LNCaP clone FGC (cell line): ENCODE measurements around the gene SNX9.

ENCODE experiments used
- DNase-seq: peaks from one replicate; pipeline ENCODE4 v3.0.0-alpha.2; 2011; ENCODE audit warnings: low read depth
- H3K4me3 ChIP-seq: 2 replicates; pipeline ENCODE4 v1.5.1; 2011; ENCODE audit warnings: mild to moderate bottlenecking, low read depth, low read length, control low read depth
- TF ChIP-seq, protein P1 (sequence below): IDR thresholded peaks from 2 replicates; pipeline ENCODE4 v1.5.1; 2012; ENCODE audit warnings: mild to moderate bottlenecking; ENCODE audit not compliant: control insufficient read depth, insufficient read depth; ENCODE audit errors: extremely low read depth

The SNX9 gene

DNA sequence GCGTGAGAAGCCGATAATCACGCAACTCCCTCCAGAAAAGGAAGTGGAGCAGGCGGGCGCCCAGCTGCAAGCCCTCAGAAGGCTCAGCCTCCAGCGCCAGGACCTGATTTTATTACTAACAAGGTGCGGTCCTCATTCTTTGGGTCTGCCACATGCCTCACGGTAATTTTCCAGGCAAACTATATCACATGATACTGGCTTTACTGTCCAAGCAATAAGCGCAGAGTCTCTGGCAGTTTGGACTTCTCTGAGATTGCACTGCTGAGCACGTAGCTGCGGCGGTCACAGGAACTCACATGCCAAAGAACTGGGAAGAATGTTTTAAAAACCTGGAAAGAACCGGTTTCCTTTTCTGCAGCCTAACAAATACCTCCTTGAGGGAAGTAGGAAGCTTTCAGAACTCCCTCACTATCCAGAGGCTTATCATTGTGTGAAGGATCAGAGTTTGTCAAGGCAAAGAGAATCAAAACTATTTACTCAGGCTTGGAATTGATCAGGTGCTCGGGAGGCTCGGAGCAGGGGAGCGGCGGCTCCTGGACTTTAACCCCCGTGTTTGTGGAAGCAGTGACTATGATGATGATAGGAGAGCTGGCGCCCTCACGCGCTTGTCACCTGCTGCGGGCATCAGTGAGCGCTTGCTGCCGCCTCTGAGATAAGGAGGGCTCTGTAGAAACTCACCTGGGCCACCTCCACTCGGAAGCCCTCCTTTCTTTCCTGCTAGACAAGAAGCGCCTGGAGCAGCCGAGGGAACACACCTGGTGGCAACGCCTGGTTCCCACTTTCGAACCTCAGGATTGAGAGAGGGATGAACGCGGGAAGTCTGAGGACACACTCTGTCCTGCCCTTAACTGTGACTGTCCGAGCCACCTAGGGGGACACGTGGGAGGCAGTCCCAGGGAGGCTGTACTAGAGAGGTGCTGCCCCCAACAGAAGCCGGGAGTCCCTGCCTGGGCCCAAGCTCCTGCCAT, 131.4 kb downstream of the SNX9 start:
- H3K4me3 ChIP-seq: no peak overlapping the region
- TF ChIP-seq, protein P1, sequence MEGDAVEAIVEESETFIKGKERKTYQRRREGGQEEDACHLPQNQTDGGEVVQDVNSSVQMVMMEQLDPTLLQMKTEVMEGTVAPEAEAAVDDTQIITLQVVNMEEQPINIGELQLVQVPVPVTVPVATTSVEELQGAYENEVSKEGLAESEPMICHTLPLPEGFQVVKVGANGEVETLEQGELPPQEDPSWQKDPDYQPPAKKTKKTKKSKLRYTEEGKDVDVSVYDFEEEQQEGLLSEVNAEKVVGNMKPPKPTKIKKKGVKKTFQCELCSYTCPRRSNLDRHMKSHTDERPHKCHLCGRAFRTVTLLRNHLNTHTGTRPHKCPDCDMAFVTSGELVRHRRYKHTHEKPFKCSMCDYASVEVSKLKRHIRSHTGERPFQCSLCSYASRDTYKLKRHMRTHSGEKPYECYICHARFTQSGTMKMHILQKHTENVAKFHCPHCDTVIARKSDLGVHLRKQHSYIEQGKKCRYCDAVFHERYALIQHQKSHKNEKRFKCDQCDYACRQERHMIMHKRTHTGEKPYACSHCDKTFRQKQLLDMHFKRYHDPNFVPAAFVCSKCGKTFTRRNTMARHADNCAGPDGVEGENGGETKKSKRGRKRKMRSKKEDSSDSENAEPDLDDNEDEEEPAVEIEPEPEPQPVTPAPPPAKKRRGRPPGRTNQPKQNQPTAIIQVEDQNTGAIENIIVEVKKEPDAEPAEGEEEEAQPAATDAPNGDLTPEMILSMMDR: no peak
- no peak for DNase-seq

DNA sequence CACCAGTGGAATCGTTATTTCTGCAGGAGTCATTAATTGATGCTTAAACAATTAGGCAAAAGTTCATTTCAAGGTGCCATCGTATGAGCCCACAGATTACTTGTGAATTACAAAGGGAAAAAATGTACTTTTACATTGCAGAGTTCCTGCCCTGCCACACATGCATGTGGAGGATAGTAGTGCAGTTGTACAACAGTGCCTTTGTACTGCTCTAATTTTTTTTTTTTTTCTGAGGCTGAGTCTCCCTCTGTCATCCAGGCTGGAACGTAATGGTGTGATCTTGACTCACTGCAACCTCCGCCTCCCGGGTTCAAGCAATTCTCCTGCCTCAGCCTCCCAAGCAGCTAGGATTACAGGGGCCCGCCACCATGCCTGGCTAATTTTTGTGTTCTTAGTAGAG, 132.6 kb downstream of the SNX9 start:
- TF ChIP-seq, protein P1: no peak
- no peak overlapping the region for H3K4me3 ChIP-seq
- no peak for DNase-seq

DNA sequence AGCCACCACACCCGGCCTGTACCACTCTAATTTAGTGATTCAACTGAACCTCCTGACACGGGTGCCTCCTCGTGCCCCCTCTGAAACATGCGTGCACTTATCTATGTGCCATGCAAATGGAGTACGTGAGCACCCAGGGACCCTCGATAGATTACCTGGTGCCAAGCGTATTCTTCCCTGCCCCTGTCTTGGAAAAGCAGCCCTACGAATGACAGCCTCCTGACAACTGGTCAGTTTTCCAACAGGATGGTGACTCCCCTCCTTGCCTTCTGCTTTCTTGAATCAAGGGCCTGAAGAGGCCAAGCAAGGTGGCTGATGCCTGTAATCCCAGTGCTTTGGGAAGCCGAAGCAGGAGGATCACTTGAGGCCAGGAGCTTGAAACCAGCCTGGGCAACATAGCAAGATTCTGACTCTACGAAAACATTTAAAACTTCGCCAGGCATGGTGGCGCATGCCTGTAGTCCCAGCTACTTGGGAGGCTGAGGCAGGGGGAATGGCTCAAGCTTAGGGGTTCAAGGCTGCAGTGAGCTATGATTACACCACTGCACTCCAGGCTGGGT, 133.2 kb downstream of the SNX9 start:
- DNase-seq: no peak
- TF ChIP-seq, protein P1: no peak

DNA sequence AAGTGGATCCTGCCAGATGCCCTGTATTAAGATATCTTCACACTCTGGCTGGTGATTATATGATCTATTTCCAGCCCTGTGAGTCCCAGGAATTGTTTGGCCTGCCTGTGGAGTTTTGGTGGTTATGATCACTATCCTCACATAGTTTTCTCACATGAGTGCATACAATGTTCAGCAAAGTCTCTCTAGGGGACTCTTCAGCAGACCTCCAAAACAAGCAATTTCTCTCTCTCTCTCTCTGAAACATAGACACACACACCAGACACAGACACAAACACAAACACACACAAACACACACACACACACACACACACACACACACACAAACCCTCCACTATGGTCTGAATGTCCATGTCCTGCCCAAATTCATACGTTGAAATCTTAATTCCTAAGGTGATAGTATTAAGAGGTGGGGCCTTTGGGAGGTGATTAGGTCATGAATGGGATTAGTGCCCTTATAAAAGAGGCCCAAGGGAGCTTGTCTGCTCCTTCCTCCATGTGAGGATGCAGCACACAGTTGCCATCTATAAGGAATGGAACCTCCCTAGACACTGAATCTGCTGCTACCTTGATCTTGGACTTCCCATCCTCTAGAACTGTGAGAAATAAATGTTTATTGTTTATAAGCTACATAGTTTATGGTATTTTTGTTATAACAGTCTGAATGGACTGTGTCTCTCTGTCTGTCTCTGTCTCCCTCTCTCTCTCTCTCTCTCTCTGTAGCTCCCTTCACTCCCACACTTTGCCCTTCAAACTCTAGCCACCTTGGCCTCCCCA, 136.6 kb downstream of the SNX9 start:
- H3K4me3 ChIP-seq: no peak overlapping the region
- DNase-seq: no peak
- TF ChIP-seq, protein P1: no peak

More for the DNA sequence above, 133.2 kb downstream of the SNX9 start:
- H3K4me3 ChIP-seq: no peak overlapping the region

DNA sequence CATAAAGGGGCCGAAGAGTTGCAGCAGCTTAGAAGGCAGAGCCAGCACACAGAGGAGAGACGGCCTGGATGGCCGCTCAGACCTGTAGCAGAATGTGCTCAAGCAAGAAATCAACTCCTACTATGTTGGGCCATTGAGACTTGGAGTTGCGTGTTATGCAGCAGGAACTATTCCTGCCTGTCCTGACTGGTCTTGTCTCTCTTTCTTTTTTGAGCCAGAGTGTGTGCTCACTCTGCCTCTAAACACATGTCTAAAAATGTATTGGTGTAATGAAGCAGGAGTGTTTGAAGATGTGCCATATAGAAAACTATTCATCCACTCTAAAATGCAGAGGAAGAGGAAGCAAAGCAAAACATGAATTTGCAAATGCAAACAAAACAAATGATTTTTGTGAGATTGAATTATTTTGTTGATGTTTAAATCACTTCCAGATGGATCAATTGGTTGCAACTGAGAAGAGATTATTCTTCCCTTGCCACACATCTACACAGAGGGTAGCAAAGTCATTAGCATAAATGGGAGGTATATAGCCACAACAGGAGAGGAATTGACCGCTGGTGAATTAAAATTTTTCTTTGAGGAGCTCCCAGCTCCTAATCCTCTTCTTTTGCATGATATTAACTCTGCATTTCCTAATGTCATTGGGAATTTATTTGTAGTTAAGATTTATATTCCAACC, 138.2 kb downstream of the SNX9 start:
- H3K4me3 ChIP-seq: no peak overlapping the region
- DNase-seq: no peak
- TF ChIP-seq, protein P1: no peak

DNA sequence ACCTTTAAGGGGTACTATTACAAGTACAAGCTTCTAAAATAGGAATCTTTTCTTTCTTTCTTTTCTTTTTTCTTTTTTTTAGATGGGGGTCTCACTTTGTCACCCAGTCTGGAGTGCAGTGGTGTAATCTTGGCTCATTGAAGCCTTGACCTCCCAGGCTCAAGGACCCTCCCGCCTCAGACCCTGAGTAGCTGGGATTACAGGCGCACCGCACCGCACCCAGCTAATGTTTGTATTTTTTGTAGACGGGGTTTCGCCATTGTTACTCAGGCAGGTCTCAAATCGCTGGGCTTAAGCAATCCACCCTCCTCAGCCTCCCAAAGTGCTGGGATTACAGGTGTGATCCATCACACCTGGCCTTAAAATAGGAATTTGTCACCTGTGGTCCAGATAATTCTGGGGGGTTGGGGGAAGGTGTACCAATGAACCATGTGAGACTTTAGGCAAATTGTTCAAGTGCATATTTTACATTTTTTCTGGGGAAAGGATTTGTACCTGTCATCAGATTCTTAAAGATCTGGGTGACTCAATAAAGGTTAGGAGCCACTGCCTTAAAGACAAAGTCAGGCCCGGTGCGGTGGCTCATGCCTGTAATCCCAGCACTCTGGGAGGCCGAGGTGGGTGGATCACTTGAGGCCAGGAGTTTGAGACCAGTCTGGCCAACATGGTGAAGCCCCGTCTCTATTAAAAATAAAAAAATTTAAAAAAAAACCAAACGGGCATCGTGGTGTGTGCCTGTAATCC, 139.0 kb downstream of the SNX9 start:
- TF ChIP-seq, protein P1: no peak
- H3K4me3 ChIP-seq: no peak overlapping the region
- no peak for DNase-seq
